HepG2 (cell line): ENCODE results near the gene TCEAL9. TPM values are rescaled to one million over a fixed set of nuclear protein-coding genes. Genes with fewer than 3 reads are reported as not detected.

Experiments
- ATAC-seq: fragments of 200-7000 bp; cut with Tn5 transposase; 3 replicates; pipeline ENCODE4 v1.9.1; 2020; ENCODE audit warnings: mild to moderate bottlenecking, moderate library complexity
- BruUV-seq: library from RNA; stranded (reverse); fragments of 400-500 nt; replicated peaks from 2 replicates; lab custom pipeline; 2021; lab: Mats Ljungman, UMichigan
- CTCF ChIA-PET: fragments of 300-600 bp; formaldehyde crosslinking; extraction: SDS; loops from one replicate; lab custom pipeline; 2021; ENCODE audit warnings: low total read pairs, inconsistent platforms, low intra/inter-chr PET ratio; lab: Yijun Ruan, JAX
- POLR2A ChIA-PET: fragments of 350-600 bp; sonication (Branson Sonifier 250); formaldehyde crosslinking; loops from one replicate; lab custom pipeline; 2020; ENCODE audit warnings: antibody characterized with exemption, inconsistent platforms; lab: Yijun Ruan, JAX
- DNase-seq: peaks from one replicate; pipeline ENCODE4 v3.0.0-alpha.2; 2015; ENCODE audit warnings: low spot score
- FAIRE-seq: peaks from 3 replicates; lab custom pipeline; 2011; peaks lifted over from hg19 to GRCh38; lab: Jason Lieb, UNC
- H2AFZ ChIP-seq: one replicate; pipeline ENCODE4 v1.6.1; 2011; ENCODE audit warnings: low read length, inconsistent platforms
- H3K27ac ChIP-seq: fragments of 300-600 bp; 3 replicates; pipeline ENCODE4 v1.8.0; 2011; ENCODE audit warnings: mixed run types, mild to moderate bottlenecking, mixed read lengths, low read length, inconsistent platforms; ENCODE audit not compliant: insufficient read depth; ENCODE audit errors: extremely low read length
- H3K27me3 ChIP-seq, 2 experiments: fragments of 200-600 bp in 1 of 2; 2 replicates in 1 of 2; 3 replicates in 1 of 2; pipeline versions ENCODE4 v1.6.0 to v1.8.0; 2011; ENCODE audit warnings: low read length in 2 of 2, mild to moderate bottlenecking in 2 of 2, moderate library complexity in 2 of 2, inconsistent platforms in 1 of 2; ENCODE audit not compliant: insufficient read depth in 2 of 2, control insufficient read depth in 1 of 2
- H3K36me3 ChIP-seq, 2 experiments: fragments of 200-600 bp in 1 of 2; replicated peaks in 1 of 2; 2 replicates in 1 of 2; 3 replicates in 1 of 2; pipeline versions ENCODE4 v1.5.1 to v1.8.0; 2011; ENCODE audit warnings: low read length in 2 of 2, inconsistent platforms in 1 of 2; ENCODE audit not compliant: insufficient read depth in 2 of 2, control insufficient read depth in 1 of 2
- H3K4me1 ChIP-seq: 2 replicates; pipeline ENCODE4 v1.5.1; 2012; ENCODE audit warnings: low read length, inconsistent platforms; ENCODE audit not compliant: insufficient read depth
- H3K4me2 ChIP-seq: 2 replicates; pipeline ENCODE4 v1.6.0; 2011; ENCODE audit warnings: low read depth, low read length, inconsistent platforms
- H3K4me3 ChIP-seq, 3 experiments: fragments of 200-600 bp in 1 of 3; sonication (generic), shearing (Covaris generic) in 1 of 3; replicated peaks in 1 of 3; 2 replicates each; pipeline ENCODE4 v1.5.1; 2011 to 2016; ENCODE audit warnings: low read length in 3 of 3, inconsistent platforms in 2 of 3, low read depth in 2 of 3, mild to moderate bottlenecking in 2 of 3, control low read depth in 1 of 3, mixed read lengths in 1 of 3; ENCODE audit not compliant: insufficient read depth in 1 of 3
- H3K79me2 ChIP-seq: one replicate; pipeline ENCODE4 v1.6.1; 2011; ENCODE audit warnings: low read length, inconsistent platforms; ENCODE audit not compliant: insufficient read depth
- H3K9ac ChIP-seq: 2 replicates; pipeline ENCODE4 v1.6.0; 2011; ENCODE audit warnings: mild to moderate bottlenecking, low read depth, low read length, inconsistent platforms; ENCODE audit not compliant: insufficient read depth
- H3K9me3 ChIP-seq: 2 replicates; pipeline ENCODE4 v1.5.1; 2012; ENCODE audit warnings: mild to moderate bottlenecking, low read length
- H4K20me1 ChIP-seq: 2 replicates; pipeline ENCODE4 v1.6.0; 2011; ENCODE audit warnings: inconsistent platforms, mild to moderate bottlenecking, low read length, moderate library complexity; ENCODE audit not compliant: insufficient read depth
- CREB1 ChIP-seq, 2 experiments: fragments of 450-650 bp in 1 of 2; IDR thresholded peaks; 2 replicates each; pipeline ENCODE4 v1.6.1; 2016 to 2017; ENCODE audit warnings: control low read depth in 1 of 2, mild to moderate bottlenecking in 1 of 2, missing compliant biosample characterization in 1 of 2, missing genetic modification characterization in 1 of 2
- MTA3 ChIP-seq: sonication (generic); formaldehyde crosslinking; IDR thresholded peaks from 2 replicates; pipeline ENCODE4 v1.4.0; 2020; ENCODE audit warnings: missing genetic modification reagents
- RARA ChIP-seq: IDR thresholded peaks from 2 replicates; pipeline ENCODE4 v1.6.1; 2016; ENCODE audit warnings: missing genetic modification reagents, missing compliant biosample characterization
- SRSF4 ChIP-seq: fragments of 200-400 bp; formaldehyde crosslinking; IDR thresholded peaks from one replicate; pipeline ENCODE4 v1.6.1; 2018; ENCODE audit warnings: mild to moderate bottlenecking, low read depth, low read length, moderate library complexity; ENCODE audit not compliant: poor library complexity, severe bottlenecking
- ZFX ChIP-seq: sonication (generic); formaldehyde crosslinking; IDR thresholded peaks from 2 replicates; pipeline ENCODE4 v1.4.0; 2020; ENCODE audit warnings: mild to moderate bottlenecking, low read depth, missing genetic modification reagents, moderate library complexity
- ZFY ChIP-seq: sonication (generic); formaldehyde crosslinking; IDR thresholded peaks from 2 replicates; pipeline ENCODE4 v1.4.0; 2020; ENCODE audit warnings: missing genetic modification reagents
- ZNF468 ChIP-seq: sonication (generic); formaldehyde crosslinking; IDR thresholded peaks from 2 replicates; pipeline ENCODE4 v1.8.0; 2022; ENCODE audit warnings: mild to moderate bottlenecking, moderate library complexity, missing genetic modification reagents
- WGBS: methylation state at CpG from one replicate; pipeline ENCODE4 v1.1.6; 2017; ENCODE audit warnings: low lambda C conversion rate; 5-methylcytosine and 5-hydroxymethylcytosine counted together
- in situ Hi-C: cut with HindIII; loops from 2 replicates; pipeline ENCODE4 v1.10.0; 2017; ENCODE audit warnings: low pct_unique_long_range_greater_than_20kb; ENCODE audit not compliant: extremely low pct_ligation_motif_present
- intact Hi-C: fragments of 100-400 bp; cut with micrococcal nuclease; formaldehyde crosslinking; loops from one replicate; pipeline ENCODE4 v1.10.0; 2022; ENCODE audit not compliant: unreplicated experiment
- polyA plus RNA-seq, 8 experiments: library from polyadenylated mRNA; depleted of rRNA in 3 of 8; stranded (reverse) in 7 of 8; unstranded in 1 of 8; fragments of >200 nt; fragmentation: Illumina TruSeq in 4 of 8; extraction: Trizol in 4 of 8; gene quantifications; 2 replicates each; pipeline versions ENCODE4 v1.2.1 to v1.2.3, GENCODE V29; 2011 to 2016; ENCODE audit warnings: low read depth in 4 of 8, missing spikeins in 1 of 8, mixed read lengths in 1 of 8; ENCODE audit not compliant: insufficient read depth in 1 of 8
- total RNA-seq, 5 experiments: library from RNA; depleted of rRNA; stranded (reverse); fragments of >200 nt; fragmentation: Illumina TruSeq; extraction: Trizol; gene quantifications; 2 replicates each; pipeline ENCODE4 v1.2.3, GENCODE V29; 2016; ENCODE audit warnings: low read depth in 1 of 5

The TCEAL9 gene
- total and polyA plus RNA-seq, 2 of the 13 experiments (the other 11 are each of a cell fraction or from before 2014, with no cell fraction given): 15.8 to 45.8 TPM

- H3K4me1 ChIP-seq: peaks cover 33% of the 10 kb centered on the region
- DNase-seq (no peak), ATAC-seq (no peak), FAIRE-seq (no peak)
- TF ChIP-seq ZNF468 (CRISPR knock-in tag) (no peak), MTA3 (CRISPR knock-in tag) (no peak)
- no peak overlapping the region for H3K4me2 ChIP-seq
- H3K27ac ChIP-seq: no peak overlapping the region
- H3K9ac ChIP-seq: no peak overlapping the region
- in situ Hi-C loops (no loop called here), intact Hi-C loops (no loop called here)
- H3K4me3 ChIP-seq: no peak overlapping the region
- CTCF ChIA-PET: no interaction called here
- peaks cover 5% of the 10 kb centered on the region for H3K79me2 ChIP-seq
- no peak overlapping the region for H2AFZ ChIP-seq
- no peaks in the 10 kb centered on the region for H4K20me1 ChIP-seq
- no peaks in the 10 kb centered on the region for H3K9me3 ChIP-seq
- WGBS: 73% methylated on average over 1 of the region's 2 CpGs
- no TSS peak for BruUV-seq
- H3K27me3 ChIP-seq: no peaks in the 10 kb centered on the region; a peak in 1 of 5 replicates
- POLR2A ChIA-PET: no interaction called here
- no peaks in the 10 kb centered on the region for H3K36me3 ChIP-seq
Observed at GRCh38 chrX:103360916-103361315, 4.6 kb downstream of the TCEAL9 start.

GRCh38 chrX:103361798-103362197, 5.5 kb downstream of the TCEAL9 start:
- ChIA-PET POLR2A (interaction anchor here (0.8 to 1.6 kb wide), 2 partner anchors 13 to 15 kb away, joined by 3 to 6 read pairs; partner anchors contain the start of gene BEX3), CTCF (no interaction called here)
- Histone ChIP-seq H3K27me3 (no peaks in the 10 kb centered on the region), H3K36me3 (no peaks in the 10 kb centered on the region), H3K4me3 (no peak overlapping the region), H3K4me1 (peaks cover 33% of the 10 kb centered on the region), H3K27ac (no peak overlapping the region), H3K4me2 (no peak overlapping the region), H3K9me3 (no peaks in the 10 kb centered on the region), H3K79me2 (peaks cover under 1% of the 10 kb centered on the region), H3K9ac (no peak overlapping the region), H4K20me1 (no peaks in the 10 kb centered on the region), H2AFZ (no peak overlapping the region)
- peak; percentile 65 for DNase-seq
- in situ Hi-C loops: no loop called here
- TF ChIP-seq ZFX (no peak), CREB1 (IDR thresholded peaks at IDR 0.05) (peak; percentile 46; the same call in 1 of the 2 replicates), CREB1 (CRISPR knock-in tag; IDR thresholded peaks at IDR 0.05) (no peak), RARA (CRISPR knock-in tag) (0 out of 2 replicates have a peak, but pooled peaks have one; percentile 16), ZFY (CRISPR knock-in tag) (no peak), SRSF4 (no peak)
- 0% methylated on average over 1 of the region's 1 CpG for WGBS
- no peak for ATAC-seq
- peak; percentile 18 for FAIRE-seq
- intact Hi-C loops: no loop called here
- no TSS peak for BruUV-seq
